ENCODE measurements around the gene RPS19BP1. TPM values are rescaled to one million over a fixed set of nuclear protein-coding genes. Genes with fewer than 3 reads are reported as not detected.
"Not testable (repeated sequence)": the region's sequence is repeated elsewhere in the genome, so short reads cannot be mapped to it uniquely, and the experiment has no call there.

The RPS19BP1 gene
- total RNA-seq, 1 experiment from 2014 or later: 210 TPM

GRCh38 chr22:39517470-39517869, 15.1 kb downstream of the RPS19BP1 start:
- no peak for DNase-seq
- H3K27me3 ChIP-seq (ENCODE audit: control insufficient read depth, insufficient read depth, low read length): peaks cover 2% of the 10 kb centered on the region; the same call in 1 of the 2 replicates
- no peak overlapping the region for H3K4me3 ChIP-seq (ENCODE audit: insufficient read depth, low read depth, low read length)
- H3K36me3 ChIP-seq (replicated peaks; ENCODE audit: control insufficient read depth, insufficient read depth, low read length): peaks cover 33% of the 10 kb centered on the region

GRCh38 chr22:39515266-39516050, 17.1 kb downstream of the RPS19BP1 start:
- Histone ChIP-seq H3K4me3 (ENCODE audit: insufficient read depth, low read depth, low read length) (no peak overlapping the region), H3K27me3 (ENCODE audit: control insufficient read depth, insufficient read depth, low read length) (peaks cover 14% of the 10 kb centered on the region), H3K36me3 (replicated peaks; ENCODE audit: control insufficient read depth, insufficient read depth, low read length) (peaks cover 31% of the 10 kb centered on the region)
- no peak for DNase-seq

GRCh38 chr22:39514373-39514973, 18.1 kb downstream of the RPS19BP1 start:
- no peak overlapping the region for H3K4me3 ChIP-seq (ENCODE audit: insufficient read depth, low read depth, low read length)
- H3K27me3 ChIP-seq (ENCODE audit: control insufficient read depth, insufficient read depth, low read length): peaks cover 17% of the 10 kb centered on the region
- peak; percentile 78 for DNase-seq
- H3K36me3 ChIP-seq (replicated peaks; ENCODE audit: control insufficient read depth, insufficient read depth, low read length): peaks cover 31% of the 10 kb centered on the region

- DNase-seq: no peak
- Histone ChIP-seq H3K4me3 (ENCODE audit: insufficient read depth, low read depth, low read length) (no peak overlapping the region), H3K36me3 (replicated peaks; ENCODE audit: control insufficient read depth, insufficient read depth, low read length) (peaks cover 34% of the 10 kb centered on the region), H3K27me3 (ENCODE audit: control insufficient read depth, insufficient read depth, low read length) (peaks cover 22% of the 10 kb centered on the region)
These were observed 18.8 kb downstream of the RPS19BP1 start for GRCh38 chr22:39513791-39514190.

GRCh38 chr22:39512026-39512425, 20.5 kb downstream of the RPS19BP1 start:
- no peak for DNase-seq
- H3K36me3 ChIP-seq (replicated peaks; ENCODE audit: control insufficient read depth, insufficient read depth, low read length): peaks cover 34% of the 10 kb centered on the region
- peaks cover 30% of the 10 kb centered on the region for H3K27me3 ChIP-seq (ENCODE audit: control insufficient read depth, insufficient read depth, low read length)
- H3K4me3 ChIP-seq (ENCODE audit: insufficient read depth, low read depth, low read length): no peak overlapping the region

- DNase-seq: no peak
- Histone ChIP-seq H3K4me3 (ENCODE audit: insufficient read depth, low read depth, low read length) (no peak overlapping the region), H3K27me3 (ENCODE audit: control insufficient read depth, insufficient read depth, low read length) (peaks cover 32% of the 10 kb centered on the region), H3K36me3 (replicated peaks; ENCODE audit: control insufficient read depth, insufficient read depth, low read length) (peaks cover 34% of the 10 kb centered on the region)
These were observed 21.3 kb downstream of the RPS19BP1 start for GRCh38 chr22:39511226-39511625.

- no peak overlapping the region for H3K4me3 ChIP-seq (ENCODE audit: insufficient read depth, low read depth, low read length)
- peaks cover 38% of the 10 kb centered on the region for H3K36me3 ChIP-seq (replicated peaks; ENCODE audit: control insufficient read depth, insufficient read depth, low read length)
- peak; percentile 78 for DNase-seq
- peaks cover 32% of the 10 kb centered on the region for H3K27me3 ChIP-seq (ENCODE audit: control insufficient read depth, insufficient read depth, low read length)
These were observed 21.9 kb downstream of the RPS19BP1 start for GRCh38 chr22:39510529-39511149.

GRCh38 chr22:39508393-39508792, 24.2 kb downstream of the RPS19BP1 start:
- Histone ChIP-seq H3K4me3 (ENCODE audit: insufficient read depth, low read depth, low read length) (no peak overlapping the region), H3K27me3 (ENCODE audit: control insufficient read depth, insufficient read depth, low read length) (peaks cover 32% of the 10 kb centered on the region), H3K36me3 (replicated peaks; ENCODE audit: control insufficient read depth, insufficient read depth, low read length) (peaks cover 25% of the 10 kb centered on the region)
- no peak for DNase-seq

- peaks cover 19% of the 10 kb centered on the region for H3K36me3 ChIP-seq (replicated peaks; ENCODE audit: control insufficient read depth, insufficient read depth, low read length)
These were observed 25.5 kb downstream of the RPS19BP1 start for GRCh38 chr22:39507021-39507420.

GRCh38 chr22:39504071-39504470, 28.5 kb downstream of the RPS19BP1 start:
- Histone ChIP-seq H3K4me3 (ENCODE audit: insufficient read depth, low read depth, low read length) (no peak overlapping the region), H3K27me3 (ENCODE audit: control insufficient read depth, insufficient read depth, low read length) (peaks cover 14% of the 10 kb centered on the region), H3K36me3 (replicated peaks; ENCODE audit: control insufficient read depth, insufficient read depth, low read length) (peaks cover 10% of the 10 kb centered on the region)
- no peak for DNase-seq

More at GRCh38 chr22:39507021-39507420, 25.5 kb downstream of the RPS19BP1 start:
- peaks cover 30% of the 10 kb centered on the region for H3K27me3 ChIP-seq (ENCODE audit: control insufficient read depth, insufficient read depth, low read length)
- not testable (repeated sequence) for H3K4me3 ChIP-seq (ENCODE audit: insufficient read depth, low read depth, low read length); DNase-seq

- no peak for DNase-seq
- Histone ChIP-seq H3K36me3 (replicated peaks; ENCODE audit: control insufficient read depth, insufficient read depth, low read length) (peaks cover 10% of the 10 kb centered on the region), H3K4me3 (ENCODE audit: insufficient read depth, low read depth, low read length) (no peak overlapping the region), H3K27me3 (ENCODE audit: control insufficient read depth, insufficient read depth, low read length) (peaks cover 14% of the 10 kb centered on the region)
These were observed 28.9 kb downstream of the RPS19BP1 start for GRCh38 chr22:39503630-39504029.

GRCh38 chr22:39502789-39503409, 29.6 kb downstream of the RPS19BP1 start:
- DNase-seq: peak; percentile 32
- Histone ChIP-seq H3K27me3 (ENCODE audit: control insufficient read depth, insufficient read depth, low read length) (peaks cover 8% of the 10 kb centered on the region; the same call in 1 of the 2 replicates), H3K4me3 (ENCODE audit: insufficient read depth, low read depth, low read length) (peak overlapping the region; percentile 93), H3K36me3 (replicated peaks; ENCODE audit: control insufficient read depth, insufficient read depth, low read length) (peaks cover 10% of the 10 kb centered on the region)

GRCh38 chr22:39502109-39502788, 30.3 kb downstream of the RPS19BP1 start, which contains the start of gene MIEF1:
Gene MIEF1 (plus strand): TSS chr22:39502290. CDS start chr22:39511295, 9,005 bp downstream.
- Histone ChIP-seq H3K4me3 (ENCODE audit: insufficient read depth, low read depth, low read length) (peak within 1 kb of the TSS; percentile 93), H3K36me3 (replicated peaks; ENCODE audit: control insufficient read depth, insufficient read depth, low read length) (peaks cover 10% of the 10 kb centered on the region), H3K27me3 (ENCODE audit: control insufficient read depth, insufficient read depth, low read length) (peaks cover 6% of the 10 kb centered on the region; the same call in 1 of the 2 replicates)
- DNase-seq: peak; percentile 98

- Histone ChIP-seq H3K4me3 (ENCODE audit: insufficient read depth, low read depth, low read length) (peak overlapping the region; percentile 93), H3K27me3 (ENCODE audit: control insufficient read depth, insufficient read depth, low read length) (peaks cover 6% of the 10 kb centered on the region; the same call in 1 of the 2 replicates), H3K36me3 (replicated peaks; ENCODE audit: control insufficient read depth, insufficient read depth, low read length) (peaks cover 10% of the 10 kb centered on the region)
- DNase-seq: peak; percentile 37
These were observed 30.9 kb downstream of the RPS19BP1 start for GRCh38 chr22:39501644-39502108.

Data from H7 (cell line).